Fibroblast of pulmonary artery (primary cell): Measurements from ENCODE around the gene YPEL4.

ENCODE experiments used
- DNase-seq: peaks from one replicate; pipeline ENCODE4 v3.0.0-alpha.2; 2010; ENCODE audit warnings: low read depth
- H3K4me3 ChIP-seq: replicated peaks from 2 replicates; pipeline ENCODE4 v1.5.1; 2011; ENCODE audit warnings: low read depth, mild to moderate bottlenecking, control low read depth, low read length, moderate library complexity
- CTCF ChIP-seq: IDR thresholded peaks from 2 replicates; pipeline ENCODE4 v1.5.1; 2011; ENCODE audit warnings: mild to moderate bottlenecking, control low read depth, low read length, inconsistent platforms; ENCODE audit errors: missing control alignments

YPEL4 gene

GRCh38 chr11:57638811-57639320 is 10.8 kb downstream of the YPEL4 start:
- peak overlapping the region; percentile 99 for H3K4me3 ChIP-seq
- no peak for TF ChIP-seq CTCF
- DNase-seq, result no peak

- DNase-seq, result peak; percentile 87
- peak overlapping the region; percentile 99 for H3K4me3 ChIP-seq
Measured at GRCh38 chr11:57638005-57638781, 11.5 kb downstream of the YPEL4 start.

GRCh38 chr11:57637626-57638004 is 12.1 kb downstream of the YPEL4 start:
- no peak for TF ChIP-seq CTCF
- H3K4me3 ChIP-seq, result peak overlapping the region; percentile 99
- DNase-seq, result no peak

More at GRCh38 chr11:57638005-57638781, 11.5 kb downstream of the YPEL4 start:
- no peak for TF ChIP-seq CTCF

- no peak for DNase-seq
- no peak overlapping the region for H3K4me3 ChIP-seq
- no peak for TF ChIP-seq CTCF
Measured at GRCh38 chr11:57635246-57635645, 14.5 kb downstream of the YPEL4 start.

- no peak for TF ChIP-seq CTCF
Measured at GRCh38 chr11:57634311-57634710, 15.4 kb downstream of the YPEL4 start.

GRCh38 chr11:57633394-57634070 is 16.2 kb downstream of the YPEL4 start:
- TF ChIP-seq CTCF, result no peak
- no peak for DNase-seq
- no peak overlapping the region for H3K4me3 ChIP-seq

More at GRCh38 chr11:57634311-57634710, 15.4 kb downstream of the YPEL4 start:
- DNase-seq, result no peak
- H3K4me3 ChIP-seq, result no peak overlapping the region
